Activated CD4-positive, alpha-beta T cell treated with anti-CD3 and anti-CD28 coated beads for 48 hours (primary cell): ENCODE results near the gene AQP2.

Source experiments
- DNase-seq: peaks from one replicate; pipeline ENCODE4 v3.0.0-alpha.2; 2020

Gene AQP2

DNA sequence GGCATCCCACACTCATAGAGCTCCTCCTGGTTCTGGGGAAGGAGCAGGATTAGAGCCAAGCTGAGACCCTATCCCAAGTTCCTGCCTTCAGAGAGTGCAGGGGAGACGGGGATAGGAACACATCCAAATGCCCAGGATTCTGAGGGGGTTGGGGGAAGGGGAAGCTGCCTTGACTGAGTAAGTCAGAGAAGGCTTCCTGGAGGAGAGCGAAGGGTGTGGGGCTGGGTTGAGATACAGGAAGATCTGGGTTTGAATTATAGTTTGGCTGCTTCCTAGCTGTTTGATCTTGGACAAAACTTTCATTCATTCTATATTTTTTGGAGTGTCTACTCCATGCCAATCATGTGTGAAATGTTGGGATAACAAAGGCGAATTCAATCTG lies 8.0 kb upstream of the AQP2 start:
- DNase-seq = no peak

DNA sequence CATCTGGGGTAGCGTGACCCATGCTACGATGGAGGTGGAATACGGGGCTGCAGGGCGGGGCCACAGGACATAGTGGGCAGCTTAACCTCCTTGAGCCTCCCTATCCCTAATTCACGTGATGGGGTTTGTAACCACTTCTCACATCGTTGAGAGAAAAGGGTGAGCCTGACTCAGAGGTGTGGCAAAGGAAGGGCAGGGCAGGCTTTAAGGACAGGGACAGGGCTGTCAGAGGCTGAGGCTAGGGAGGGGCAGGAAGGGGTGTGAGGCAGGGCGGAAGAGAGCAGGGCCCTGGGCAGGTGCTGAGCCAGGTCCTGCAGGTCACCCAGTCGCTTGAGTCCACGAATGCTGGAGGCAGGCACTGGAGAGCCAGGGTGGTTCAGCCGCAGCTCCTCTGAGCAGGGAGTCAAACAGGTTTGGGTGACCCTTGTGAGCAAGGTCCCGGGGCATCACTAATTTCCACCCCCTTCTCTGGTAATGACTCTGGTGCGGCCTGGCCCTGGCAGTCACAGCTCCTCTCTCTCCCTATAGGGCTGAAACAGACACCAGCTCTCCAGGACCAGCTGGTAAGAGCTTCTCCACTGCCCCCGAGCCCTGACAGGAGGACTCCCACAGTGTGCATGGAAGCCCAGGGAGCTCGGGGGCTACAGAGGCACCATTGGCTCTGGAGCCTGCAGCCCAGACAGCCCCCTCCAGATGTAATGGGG lies 7.5 kb upstream of the AQP2 start:
- DNase-seq = no peak

DNA sequence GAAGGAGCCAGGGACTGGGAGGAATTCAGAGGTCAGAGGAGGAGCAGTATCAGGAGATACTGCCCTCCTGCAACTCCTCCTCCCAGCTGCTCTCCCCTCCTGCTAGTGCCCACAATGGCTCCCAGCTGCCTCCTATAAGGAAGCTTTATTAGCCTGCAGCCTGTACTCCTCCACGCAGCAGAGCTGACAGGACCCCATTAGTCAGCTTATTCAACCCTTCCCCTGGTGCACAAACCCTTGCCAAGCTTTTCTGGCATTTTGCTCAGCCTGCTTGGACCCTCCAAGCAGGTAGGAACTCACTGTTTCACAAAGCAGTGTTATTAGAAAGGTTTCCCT lies 6.9 kb upstream of the AQP2 start:
- no peak for DNase-seq

DNA sequence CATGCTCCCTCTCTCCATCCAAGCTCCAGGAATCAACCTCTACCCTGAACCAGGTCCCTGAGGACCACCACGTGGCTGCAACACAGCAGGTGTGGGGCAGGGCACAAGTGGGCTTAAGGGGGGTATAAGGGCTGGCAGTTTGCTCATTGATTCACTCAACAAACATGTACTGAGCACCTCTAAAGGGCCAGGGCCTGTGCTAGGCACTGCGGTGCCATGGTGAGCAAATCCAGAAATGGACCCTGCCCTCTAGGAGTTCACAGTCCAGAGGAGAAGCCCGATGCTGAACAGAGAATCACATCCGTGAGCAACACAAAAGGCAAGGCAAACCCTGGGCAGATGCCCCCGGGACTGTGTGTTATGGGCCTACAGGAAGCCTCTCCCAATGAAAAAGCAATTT lies 6.5 kb upstream of the AQP2 start:
- no peak for DNase-seq

DNA sequence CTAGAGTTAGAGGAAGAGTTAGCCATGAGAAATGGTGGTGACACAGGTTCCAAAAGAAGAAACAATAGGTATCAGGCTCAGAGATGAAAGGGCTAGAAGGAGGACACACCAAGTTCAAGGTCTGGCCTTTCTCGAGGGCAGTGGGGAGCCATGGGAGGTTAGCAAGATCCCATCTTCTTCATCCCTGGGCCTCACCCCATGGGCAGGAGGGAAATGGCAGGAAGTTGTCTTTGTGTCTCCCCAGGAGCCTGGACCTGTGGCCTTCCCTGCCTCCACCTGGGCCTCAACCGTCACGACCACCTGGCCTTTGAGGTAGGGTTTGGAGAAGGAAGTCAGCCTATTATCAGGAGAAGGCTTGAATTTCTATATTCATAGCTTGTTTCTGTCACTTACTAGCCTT lies 5.8 kb upstream of the AQP2 start:
- DNase-seq = no peak

DNA sequence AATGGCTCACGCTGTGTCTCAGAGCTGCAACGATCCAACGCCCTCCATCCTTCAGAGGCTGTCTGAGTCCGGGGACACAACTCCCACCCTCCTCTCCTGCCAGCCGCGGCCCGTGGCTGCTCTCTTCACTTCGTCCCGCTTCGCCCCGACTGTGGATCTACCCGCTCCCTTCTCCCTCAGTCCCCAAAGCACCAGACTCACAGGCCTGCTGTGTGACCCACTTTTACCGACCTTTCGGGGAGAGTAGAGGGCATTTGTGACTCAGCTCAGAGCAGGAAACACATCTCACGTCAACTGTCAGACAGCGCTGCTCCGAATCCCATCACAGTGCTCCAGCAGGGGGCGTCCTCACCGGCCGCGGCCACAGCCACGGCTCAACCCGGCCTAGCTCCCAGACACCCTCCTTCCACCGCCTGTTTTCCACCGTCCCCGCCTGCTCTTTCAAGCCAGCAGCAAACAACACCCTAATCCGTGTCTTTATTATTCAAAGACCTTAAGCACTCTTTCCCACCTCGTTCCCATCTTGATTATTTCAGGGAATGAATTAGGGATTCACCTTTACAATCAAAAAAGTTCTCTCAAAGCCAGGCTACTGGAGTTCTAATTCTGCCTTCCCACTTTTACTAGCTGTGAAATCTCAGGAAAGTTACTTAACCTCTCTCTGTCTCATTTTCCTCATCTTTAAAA lies 5.0 kb upstream of the AQP2 start:
- DNase-seq = peak; percentile 94

DNA sequence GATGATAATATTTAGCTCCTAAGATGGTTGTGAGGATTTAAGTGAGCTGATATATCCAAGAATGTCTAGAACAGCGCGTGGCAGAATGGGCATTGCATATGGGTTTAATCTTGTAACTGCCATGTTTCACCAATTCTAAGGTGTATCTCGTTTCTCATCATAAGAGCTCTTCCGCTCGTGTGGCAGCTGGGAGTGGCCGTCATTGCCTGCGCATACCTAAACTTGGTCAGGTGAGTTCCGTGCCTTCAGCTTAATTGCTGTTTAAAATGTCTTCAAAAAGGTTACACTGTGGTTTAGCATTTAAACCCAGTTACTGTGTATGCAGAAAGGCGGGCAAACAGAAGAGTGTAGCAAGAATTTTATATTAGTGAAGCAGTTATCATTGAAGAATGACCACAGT lies 4.5 kb upstream of the AQP2 start:
- no peak for DNase-seq

DNA sequence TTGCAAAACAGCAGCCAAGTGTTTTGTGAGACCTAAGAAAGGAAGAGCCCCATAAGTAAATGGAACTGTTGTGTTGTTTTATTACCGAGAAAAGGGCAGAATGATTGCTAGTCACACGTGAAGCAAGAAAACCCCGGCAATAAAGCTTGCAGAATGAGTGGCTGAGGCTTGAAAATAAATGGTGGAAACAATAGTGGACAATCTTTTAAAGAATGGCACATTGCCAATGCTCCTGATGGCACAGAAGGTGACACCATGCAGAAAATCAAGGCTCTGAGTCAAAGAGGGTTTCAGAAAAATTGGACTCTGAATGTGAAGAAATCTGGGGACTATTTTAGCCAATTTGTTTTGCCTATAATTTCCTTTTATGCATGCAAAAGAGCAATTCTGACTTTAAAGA lies 4.0 kb upstream of the AQP2 start:
- DNase-seq = no peak

DNA sequence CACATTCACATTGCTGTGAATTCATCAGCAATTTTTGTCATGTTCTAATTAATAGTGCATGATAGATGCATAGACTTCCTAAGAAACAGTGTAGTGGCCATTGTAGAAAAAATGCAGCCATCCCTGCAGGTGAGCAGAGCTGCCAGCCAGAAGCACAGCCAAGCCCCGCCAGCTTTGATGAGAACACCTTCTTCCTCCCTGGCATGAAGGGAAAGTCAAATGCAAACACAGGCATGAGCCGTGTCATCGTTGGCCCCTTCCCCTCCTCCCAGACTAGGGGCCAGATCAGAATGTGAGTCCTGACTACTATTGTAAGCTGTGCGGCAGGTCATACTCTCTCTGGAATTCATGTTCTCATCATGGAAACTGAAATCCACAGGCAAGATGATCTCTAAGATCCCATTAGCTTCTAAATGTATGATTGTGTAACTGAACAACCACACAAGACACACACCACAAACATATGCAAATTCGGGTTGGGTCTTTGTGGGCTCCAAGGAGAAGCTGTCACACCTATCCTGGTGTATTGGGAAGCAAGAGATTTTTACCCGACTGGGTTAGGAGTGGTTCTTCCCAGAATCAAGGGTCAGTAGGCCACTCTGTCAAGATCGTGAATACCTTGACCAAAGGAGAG lies 2.8 kb upstream of the AQP2 start:
- no peak for DNase-seq

DNA sequence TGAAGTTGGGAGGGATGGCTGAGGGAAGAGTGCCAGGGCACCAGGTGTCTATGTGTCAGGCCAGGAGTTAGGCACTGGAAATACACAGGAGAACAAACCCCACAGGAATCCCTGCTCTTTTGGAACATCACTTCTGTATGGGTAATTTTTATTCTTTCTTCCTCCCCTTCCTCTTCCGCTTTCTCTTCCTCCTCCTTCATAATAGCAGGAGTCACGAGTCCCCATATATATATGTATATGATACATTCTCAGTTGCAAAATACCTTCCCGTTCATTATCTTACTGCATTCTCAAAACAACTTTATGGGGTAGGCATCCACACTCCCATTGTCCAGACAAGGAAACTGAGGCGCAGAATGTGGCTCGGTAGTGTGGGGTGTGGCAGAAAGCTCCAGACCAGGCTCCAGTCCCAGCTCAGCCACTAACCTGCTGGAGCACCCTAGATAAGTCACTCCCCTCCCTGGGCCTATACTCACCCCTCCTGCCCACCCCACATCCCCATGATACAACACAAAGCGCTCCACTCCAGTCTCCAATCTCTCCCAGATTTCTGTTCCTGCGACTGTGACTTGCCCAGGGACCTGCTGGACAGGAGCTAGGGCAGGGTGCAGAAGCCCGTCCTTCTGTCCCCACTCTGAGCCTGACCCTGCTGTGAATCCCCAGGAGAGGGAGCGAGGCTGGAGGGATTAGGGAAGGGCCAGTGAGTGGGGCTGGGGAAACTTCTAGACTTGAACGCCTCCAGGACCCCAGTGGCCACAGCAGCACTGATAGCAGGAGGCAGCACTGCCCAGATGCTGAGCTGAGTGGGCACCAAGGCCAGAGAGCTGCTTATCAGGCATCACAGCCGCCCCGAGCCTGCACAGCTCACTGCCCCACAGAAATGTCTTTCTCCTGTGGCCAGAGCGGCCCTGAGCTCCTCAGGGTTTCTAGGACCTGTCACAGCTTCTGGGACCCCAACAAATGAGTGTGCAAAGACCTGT lies 1.4 kb upstream of the AQP2 start:
- no peak for DNase-seq

DNA sequence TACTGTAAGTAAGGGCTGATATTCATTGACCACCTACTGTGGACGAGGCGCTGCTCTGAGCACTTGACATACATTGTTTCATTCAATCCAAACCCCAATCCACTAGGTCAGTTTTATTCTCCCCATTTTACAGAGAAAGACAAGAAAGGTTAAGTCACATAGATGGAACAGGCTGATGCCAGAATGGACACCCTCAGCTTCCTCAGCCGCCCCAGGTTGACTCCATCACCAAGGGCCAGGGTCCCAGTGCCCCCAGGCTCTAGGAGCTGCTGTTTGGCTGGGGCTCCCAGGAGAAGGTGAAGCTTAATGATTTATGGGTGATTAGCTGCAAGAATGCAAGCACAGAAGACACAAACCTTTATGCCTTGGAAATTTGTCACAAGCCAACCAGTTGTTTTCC lies 671 bp upstream of the AQP2 start:
- no peak for DNase-seq

DNA sequence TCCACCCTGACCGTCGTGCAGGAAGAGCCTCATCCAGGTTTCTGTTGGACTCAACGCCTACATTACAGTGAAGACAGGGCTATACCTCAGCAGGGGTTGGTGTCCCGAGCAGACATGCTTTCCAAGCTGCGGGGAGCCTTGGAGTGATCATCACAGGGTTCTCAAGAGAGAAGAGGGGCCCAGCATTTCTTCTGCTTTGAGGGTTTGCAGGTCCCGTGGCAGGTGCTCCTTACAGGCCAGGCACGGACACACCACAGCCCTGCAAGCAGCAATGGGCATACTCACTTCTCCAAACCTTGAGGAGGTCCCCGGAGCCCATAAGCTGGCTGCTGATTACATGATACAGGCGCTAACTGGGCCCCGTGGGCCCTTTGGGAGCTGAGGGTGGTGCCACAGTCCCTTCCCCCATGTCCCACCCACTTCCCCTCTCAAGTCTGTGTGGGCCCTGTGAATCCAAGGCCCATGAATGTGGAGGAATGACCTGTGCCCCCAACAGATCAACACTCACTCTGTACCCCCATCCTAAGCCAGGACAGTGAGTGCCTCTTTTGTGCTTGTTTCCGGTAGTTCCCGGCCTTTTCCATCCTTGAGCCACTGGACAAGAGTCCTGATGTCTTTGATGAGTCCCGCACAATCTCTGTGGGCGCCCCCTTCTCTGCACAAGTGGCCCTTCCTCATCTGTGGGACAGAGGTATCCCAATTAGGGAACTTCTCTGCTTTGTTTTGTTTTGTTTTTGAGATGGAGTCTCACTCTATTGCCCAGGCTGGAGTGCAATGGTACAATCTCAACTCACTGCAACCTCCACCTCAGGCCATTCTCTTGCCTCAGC lies 1.1 kb downstream of the AQP2 start:
- no peak for DNase-seq

DNA sequence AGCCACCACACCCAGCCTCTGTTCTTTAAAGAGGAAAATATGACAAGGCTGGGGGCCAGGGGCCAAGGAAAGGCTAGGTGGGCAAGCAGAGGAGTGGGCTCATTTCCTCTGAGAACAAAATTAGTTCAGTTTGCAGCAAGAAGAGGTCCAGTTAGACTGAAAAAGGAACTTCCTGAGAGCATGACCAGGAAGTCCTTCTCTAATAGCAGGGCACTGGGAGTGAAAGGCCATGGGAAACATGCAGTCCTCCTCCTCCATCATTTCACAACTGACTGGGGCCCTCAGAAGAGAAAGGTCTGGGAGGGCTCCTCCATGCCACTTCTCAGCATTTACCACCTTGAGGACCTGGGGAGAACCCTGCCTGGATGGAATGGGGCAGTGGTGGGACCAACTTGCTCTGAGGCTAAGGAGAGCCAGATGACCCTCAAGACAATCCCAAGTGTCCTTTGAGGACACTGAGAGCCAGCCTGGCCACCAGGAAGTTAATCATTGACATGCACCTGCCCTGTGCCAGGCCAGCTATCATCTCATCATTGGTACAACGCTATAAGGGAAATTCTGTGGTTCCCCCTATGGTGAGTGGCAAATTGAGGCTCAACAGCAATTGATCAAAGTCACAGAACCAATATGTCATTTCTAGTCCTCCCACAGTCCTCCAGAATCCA lies 2.0 kb downstream of the AQP2 start:
- DNase-seq = no peak

DNA sequence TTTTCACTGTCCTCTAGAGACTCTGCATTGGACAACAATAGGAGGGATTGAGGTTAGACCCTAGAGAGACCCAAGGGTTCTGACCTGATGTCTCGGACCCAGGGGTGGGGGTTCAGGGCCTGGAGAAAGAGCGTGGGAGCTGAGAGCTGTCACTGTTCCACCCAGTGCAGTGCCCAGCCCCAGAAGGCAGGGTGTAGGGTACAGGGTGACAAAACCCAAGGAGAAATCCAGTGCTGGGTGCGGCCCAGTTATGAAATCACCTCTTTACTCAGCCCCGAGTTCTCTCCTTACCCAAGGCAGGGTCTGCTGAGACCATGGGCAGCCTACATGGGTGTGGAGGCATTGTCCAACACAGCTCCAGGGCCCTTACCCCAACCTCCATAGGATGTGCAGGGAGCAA lies 2.6 kb downstream of the AQP2 start:
- DNase-seq = no peak

DNA sequence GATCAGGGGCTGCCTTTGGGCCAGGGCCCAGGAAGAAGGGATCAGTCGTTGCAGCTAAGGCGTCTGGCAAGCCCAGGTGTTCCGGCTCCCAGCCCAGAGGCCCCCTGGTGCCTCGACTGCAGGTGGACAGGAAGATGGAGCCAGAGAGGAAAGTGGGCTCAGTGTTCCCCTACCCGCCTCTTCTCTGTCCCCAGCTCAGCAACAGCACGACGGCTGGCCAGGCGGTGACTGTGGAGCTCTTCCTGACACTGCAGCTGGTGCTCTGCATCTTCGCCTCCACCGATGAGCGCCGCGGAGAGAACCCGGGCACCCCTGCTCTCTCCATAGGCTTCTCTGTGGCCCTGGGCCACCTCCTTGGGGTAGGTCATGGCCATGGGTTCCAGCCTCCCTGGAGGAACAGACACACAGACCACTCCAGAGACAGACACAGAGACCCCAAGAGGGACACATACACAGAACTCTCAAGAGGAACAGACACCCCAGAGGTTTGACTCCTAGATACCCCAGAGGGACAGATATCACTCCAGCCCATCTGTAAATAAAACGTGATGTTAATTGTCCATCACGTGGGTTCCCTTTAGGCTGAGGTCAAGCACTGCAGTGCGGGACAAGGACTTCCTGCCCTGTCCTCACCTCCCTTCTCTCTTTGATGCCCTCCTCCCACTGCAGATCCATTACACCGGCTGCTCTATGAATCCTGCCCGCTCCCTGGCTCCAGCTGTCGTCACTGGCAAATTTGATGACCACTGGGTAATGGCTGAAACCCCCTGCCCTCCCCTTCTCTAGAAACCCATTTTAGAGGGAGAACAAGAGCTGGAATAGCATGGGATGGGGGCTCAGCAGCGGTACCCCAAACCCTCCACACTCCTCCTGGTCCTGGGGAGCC lies 3.7 kb downstream of the AQP2 start:
- no peak for DNase-seq

DNA sequence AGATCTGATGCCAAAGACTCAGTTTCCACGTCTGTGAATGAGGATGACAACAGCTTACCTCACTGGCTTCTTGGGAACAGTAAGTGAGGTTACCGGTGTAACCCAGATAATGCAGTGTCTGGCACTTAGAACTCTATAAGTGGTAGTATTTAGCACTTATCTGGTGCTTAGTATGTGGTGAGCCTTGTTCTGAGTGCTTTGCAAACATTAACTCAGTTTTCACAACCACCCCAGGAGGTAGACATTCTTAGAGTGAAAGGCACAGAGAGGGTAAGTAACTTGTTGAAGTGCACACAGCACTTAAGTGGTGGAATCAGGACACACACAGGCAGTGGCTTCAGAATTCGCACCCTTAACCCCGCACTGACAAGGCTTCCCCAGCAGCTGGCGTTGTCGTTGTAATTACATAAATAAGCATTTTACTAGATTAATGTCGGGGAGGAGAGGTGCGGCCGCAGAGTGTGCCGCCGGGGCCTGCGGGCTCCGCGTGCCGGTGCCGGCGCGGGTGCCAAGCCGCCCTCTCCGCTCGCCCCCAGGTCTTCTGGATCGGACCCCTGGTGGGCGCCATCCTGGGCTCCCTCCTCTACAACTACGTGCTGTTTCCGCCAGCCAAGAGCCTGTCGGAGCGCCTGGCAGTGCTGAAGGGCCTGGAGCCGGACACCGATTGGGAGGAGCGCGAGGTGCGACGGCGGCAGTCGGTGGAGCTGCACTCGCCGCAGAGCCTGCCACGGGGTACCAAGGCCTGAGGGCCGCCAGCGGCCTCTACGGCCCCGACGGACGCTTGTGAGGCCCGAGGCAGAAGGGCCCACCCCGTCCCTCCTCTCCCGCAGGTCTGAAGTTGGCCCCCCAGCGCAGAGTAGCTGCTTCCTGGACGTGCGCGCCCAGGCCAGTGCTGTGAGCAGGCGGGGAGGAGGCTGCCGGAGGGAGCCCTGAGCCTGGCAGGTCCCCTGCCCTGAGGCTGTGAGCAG lies 4.6 kb downstream of the AQP2 start:
- no peak for DNase-seq

DNA sequence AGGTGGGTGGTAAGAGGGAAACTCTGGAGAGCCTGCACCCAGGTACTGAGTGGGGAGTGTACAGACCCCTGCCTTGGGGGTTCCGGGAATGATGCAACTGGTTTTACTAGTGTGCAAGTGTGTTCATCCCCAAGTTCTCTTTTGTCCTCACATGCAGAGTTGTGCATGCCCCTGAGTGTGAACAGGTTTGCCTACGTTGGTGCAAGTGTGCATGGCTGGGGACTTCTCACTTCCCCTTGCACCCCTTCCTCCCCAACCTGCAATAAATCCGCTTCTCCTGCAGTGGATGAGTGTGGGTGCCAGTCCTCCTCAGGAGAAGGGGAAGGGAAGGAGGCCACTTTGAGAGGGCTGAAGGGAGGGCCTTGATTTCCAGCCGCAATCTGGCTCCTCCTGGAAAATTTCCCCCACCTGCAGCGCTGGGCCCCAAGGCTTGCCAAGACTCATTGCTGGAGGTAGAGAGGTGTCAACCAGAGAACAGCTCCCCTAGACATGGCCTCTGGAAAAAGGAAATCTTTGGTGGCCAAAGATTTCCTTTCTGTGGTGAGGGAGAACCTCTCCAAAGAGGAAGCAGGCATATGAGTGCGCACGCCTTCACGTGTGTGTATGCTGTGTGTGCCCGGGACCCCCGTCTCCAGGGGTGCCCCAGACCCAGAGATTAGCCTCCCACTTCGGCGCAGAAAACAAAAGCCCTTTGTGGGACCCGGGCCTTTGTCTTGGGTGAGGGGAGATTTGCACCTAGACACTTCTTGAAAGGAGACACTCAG lies 5.5 kb downstream of the AQP2 start:
- DNase-seq = no peak

DNA sequence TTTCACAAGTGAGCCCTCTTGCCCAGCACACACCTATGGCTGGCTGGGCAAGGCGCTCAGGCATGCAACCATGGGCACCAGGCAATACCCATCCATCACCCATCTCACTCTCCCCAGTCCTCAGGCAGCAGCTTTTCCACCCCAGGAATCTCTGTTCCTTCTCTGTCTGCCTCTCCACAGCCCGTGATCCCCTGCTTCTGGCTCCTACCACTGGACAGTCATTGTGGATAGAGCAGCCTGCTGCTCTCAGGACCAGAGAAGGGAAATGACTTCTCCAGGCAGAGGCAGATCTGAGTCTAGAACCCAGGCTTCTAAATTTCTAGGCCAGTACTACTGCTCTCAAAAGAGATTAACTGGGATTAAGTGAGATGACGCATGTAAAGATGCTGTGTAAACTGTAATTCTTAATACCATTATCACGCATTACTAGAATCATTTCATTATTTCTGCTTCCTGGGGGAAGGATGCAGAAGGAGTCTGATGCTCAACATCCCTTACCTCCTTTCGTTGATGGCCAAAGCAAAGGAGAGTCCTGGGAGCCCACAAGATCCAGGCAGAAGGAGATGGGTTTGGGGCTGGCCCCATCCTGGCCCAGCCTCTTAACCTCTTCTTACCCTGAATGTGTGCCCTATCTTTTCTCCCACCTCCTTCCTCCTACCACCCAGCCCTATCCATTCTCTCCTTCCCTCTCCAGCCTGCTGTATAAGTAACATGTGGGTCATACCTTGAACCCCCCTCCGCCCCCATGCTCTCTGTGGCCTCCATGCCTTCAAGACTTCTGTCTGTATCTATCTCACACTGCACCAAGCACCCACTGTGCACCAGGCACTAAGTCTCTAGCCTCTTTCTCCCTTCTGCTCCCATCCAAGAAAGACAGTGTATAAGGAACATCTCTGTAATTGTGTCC lies 6.4 kb downstream of the AQP2 start:
- no peak for DNase-seq
